ENCODE measurements around the gene CNOT2.

- TF ChIP-seq CTCF (IDR thresholded peaks at IDR 0.05; ENCODE audit: insufficient read depth, low read length) (no peak), POLR2AphosphoS5 (IDR thresholded peaks at IDR 0.05; ENCODE audit: low read depth) (no peak), REST (IDR thresholded peaks at IDR 0.05; ENCODE audit: insufficient replicate concordance, low read depth) (no peak)
Observed at GRCh38 chr12:70364695-70365397, 121.6 kb downstream of the CNOT2 start.

All from HL-60 (cell line).